Neural progenitor cell (in vitro differentiated cells): ENCODE results near the gene DDX31. TPM values are rescaled to one million over a fixed set of nuclear protein-coding genes. Genes with fewer than 3 reads are reported as not detected.

ENCODE experiments used
- DNase-seq: peaks from one replicate; pipeline ENCODE4 v3.0.0-alpha.2; 2016; ENCODE audit warnings: low spot score
- H2AFZ ChIP-seq: fragments of 200-600 bp; sonication (generic); replicated peaks from 2 replicates; pipeline ENCODE4 v1.6.1; 2016; ENCODE audit warnings: antibody characterized with exemption
- H3F3A ChIP-seq: fragments of 200-600 bp; sonication (generic); 2 replicates; pipeline ENCODE4 v1.6.1; 2016; ENCODE audit warnings: antibody characterized with exemption, low read depth
- H3K27ac ChIP-seq: fragments of 200-600 bp; sonication (generic); 2 replicates; pipeline ENCODE4 v1.5.1; 2016; ENCODE audit warnings: mild to moderate bottlenecking
- H3K27me3 ChIP-seq: fragments of 200-600 bp; sonication (generic); 2 replicates; pipeline ENCODE4 v1.6.1; 2016; ENCODE audit warnings: mild to moderate bottlenecking, moderate library complexity
- H3K36me3 ChIP-seq: fragments of 200-600 bp; sonication (generic); 2 replicates; pipeline ENCODE4 v1.5.1; 2016
- H3K4me1 ChIP-seq: fragments of 200-600 bp; sonication (generic); 2 replicates; pipeline ENCODE4 v1.6.1; 2016; ENCODE audit warnings: mixed run types
- H3K4me2 ChIP-seq: fragments of 200-600 bp; sonication (generic); 2 replicates; pipeline ENCODE4 v1.6.1; 2016
- H3K4me3 ChIP-seq: fragments of 200-600 bp; sonication (generic); 2 replicates; pipeline ENCODE4 v1.5.1; 2016
- H3K79me2 ChIP-seq: fragments of 200-600 bp; sonication (generic); 2 replicates; pipeline ENCODE4 v1.6.1; 2016; ENCODE audit warnings: low read depth
- H3K9ac ChIP-seq: fragments of 200-600 bp; sonication (generic); 2 replicates; pipeline ENCODE4 v1.6.1; 2016
- H3K9me3 ChIP-seq: fragments of 200-600 bp; sonication (generic); 2 replicates; pipeline ENCODE4 v1.5.1; 2016; ENCODE audit warnings: low read depth
- H4K20me1 ChIP-seq: fragments of 200-600 bp; sonication (generic); 2 replicates; pipeline ENCODE4 v1.6.1; 2016; ENCODE audit warnings: low read depth
- H3K27ac Mint-ChIP-seq: 3 replicates; pipeline ENCODE4 v1.8.0; 2021; ENCODE audit warnings: mixed read lengths
- H3K27me3 Mint-ChIP-seq: 2 replicates; pipeline ENCODE4 v1.8.0; 2022; ENCODE audit warnings: low read depth, mild to moderate bottlenecking, inconsistent platforms, moderate library complexity, mixed read lengths; ENCODE audit not compliant: insufficient read depth
- H3K36me3 Mint-ChIP-seq: 3 replicates; pipeline ENCODE4 v1.8.0; 2021; ENCODE audit warnings: mixed read lengths
- H3K4me1 Mint-ChIP-seq: 3 replicates; pipeline ENCODE4 v1.8.0; 2021; ENCODE audit warnings: mixed read lengths
- H3K4me3 Mint-ChIP-seq: 3 replicates; pipeline ENCODE4 v1.8.0; 2021; ENCODE audit warnings: mild to moderate bottlenecking, moderate library complexity, mixed read lengths
- H3K9me3 Mint-ChIP-seq: 3 replicates; pipeline ENCODE4 v1.8.0; 2020; ENCODE audit warnings: mixed read lengths
- CTCF ChIP-seq: fragments of 200-600 bp; sonication (generic); IDR thresholded peaks from 2 replicates; pipeline ENCODE4 v1.5.1; 2017; ENCODE audit warnings: antibody characterized with exemption, mild to moderate bottlenecking
- EZH2 ChIP-seq: fragments of 200-600 bp; sonication (generic); IDR thresholded peaks from 2 replicates; pipeline ENCODE4 v1.6.1; 2017; ENCODE audit warnings: antibody characterized with exemption, mild to moderate bottlenecking, moderate library complexity
- EZH2phosphoT487 ChIP-seq: fragments of 200-600 bp; sonication (generic); IDR thresholded peaks from 2 replicates; pipeline ENCODE4 v1.6.1; 2017; ENCODE audit warnings: antibody characterized with exemption
- total RNA-seq: library from RNA; depleted of rRNA; stranded (reverse); fragments of >200 nt; gene quantifications from 2 replicates; pipeline ENCODE4 v1.2.3, GENCODE V29; 2015; ENCODE audit warnings: low replicate concordance

Gene DDX31
- total RNA-seq, 1 donor from 2014 or later: 25.7 TPM

GRCh38 chr9:132663851-132664250 lies 5.9 kb downstream of the DDX31 start:
- Histone ChIP-seq H3K4me3 (no peak overlapping the region), H3K4me2 (peak overlapping the region; percentile 40), H3K9ac (no peak overlapping the region), H3K27ac (no peak overlapping the region), H3K4me1 (peaks cover 13% of the 10 kb centered on the region), H2AFZ (no peak overlapping the region), H3F3A (peaks cover 22% of the 10 kb centered on the region), H4K20me1 (peaks cover 41% of the 10 kb centered on the region), H3K27me3 (no peaks in the 10 kb centered on the region), H3K9me3 (no peaks in the 10 kb centered on the region), H3K36me3 (no peaks in the 10 kb centered on the region), H3K79me2 (peaks cover 56% of the 10 kb centered on the region)
- Mint-ChIP-seq H3K27me3 (no peaks in the 10 kb centered on the region), H3K4me1 (peaks cover 7% of the 10 kb centered on the region), H3K27ac (no peak overlapping the region), H3K36me3 (peaks cover 8% of the 10 kb centered on the region), H3K9me3 (no peaks in the 10 kb centered on the region), H3K4me3 (no peak overlapping the region)
- DNase-seq: no peak
- no peak for TF ChIP-seq CTCF
- no peak for TF ChIP-seq EZH2phosphoT487
- no peak for TF ChIP-seq EZH2

- no peaks in the 10 kb centered on the region for H3K27me3 Mint-ChIP-seq
- DNase-seq: peak; percentile 49
- Histone ChIP-seq H3K4me3 (no peak overlapping the region), H3K27ac (no peak overlapping the region), H3F3A (peaks cover 17% of the 10 kb centered on the region), H3K79me2 (peaks cover 50% of the 10 kb centered on the region), H3K27me3 (no peaks in the 10 kb centered on the region), H3K9me3 (no peaks in the 10 kb centered on the region), H3K9ac (no peak overlapping the region), H3K4me1 (peaks cover 10% of the 10 kb centered on the region), H4K20me1 (peaks cover 41% of the 10 kb centered on the region), H3K4me2 (peak overlapping the region; percentile 40), H2AFZ (no peak overlapping the region), H3K36me3 (peaks cover 5% of the 10 kb centered on the region)
- H3K4me1 Mint-ChIP-seq: peaks cover 2% of the 10 kb centered on the region
- TF ChIP-seq EZH2phosphoT487 (no peak), CTCF (no peak), EZH2 (no peak)
- no peak overlapping the region for H3K27ac Mint-ChIP-seq
- H3K4me3 Mint-ChIP-seq: no peak overlapping the region
- peaks cover 8% of the 10 kb centered on the region for H3K36me3 Mint-ChIP-seq
- no peaks in the 10 kb centered on the region for H3K9me3 Mint-ChIP-seq
Measured at GRCh38 chr9:132663117-132663516, 6.7 kb downstream of the DDX31 start.

- Mint-ChIP-seq H3K4me1 (no peaks in the 10 kb centered on the region), H3K27me3 (no peaks in the 10 kb centered on the region), H3K36me3 (peaks cover 7% of the 10 kb centered on the region), H3K9me3 (no peaks in the 10 kb centered on the region), H3K27ac (no peak overlapping the region), H3K4me3 (no peak overlapping the region)
- peaks cover 15% of the 10 kb centered on the region for H3F3A ChIP-seq
- no peak for DNase-seq
- no peak overlapping the region for H3K4me3 ChIP-seq
- H3K27ac ChIP-seq: no peak overlapping the region
- H3K79me2 ChIP-seq: peaks cover 42% of the 10 kb centered on the region
- H3K4me1 ChIP-seq: peaks cover 10% of the 10 kb centered on the region
- TF ChIP-seq EZH2phosphoT487 (no peak), EZH2 (no peak), CTCF (no peak)
- H4K20me1 ChIP-seq: peaks cover 41% of the 10 kb centered on the region
- H2AFZ ChIP-seq: no peak overlapping the region
- no peaks in the 10 kb centered on the region for H3K27me3 ChIP-seq
- no peak overlapping the region for H3K4me2 ChIP-seq
- no peak overlapping the region for H3K9ac ChIP-seq
- H3K9me3 ChIP-seq: no peaks in the 10 kb centered on the region
- H3K36me3 ChIP-seq: peaks cover 5% of the 10 kb centered on the region
Measured at GRCh38 chr9:132662152-132662945, 7.4 kb downstream of the DDX31 start.
